Stomach (tissue), 4 donors: ENCODE data around the gene SH3BP2.

Experiments
- CTCF ChIP-seq, 7 experiments: fragments of 450-650 bp in 4 of 7; fragments of 200-600 bp in 3 of 7; sonication (generic) in 3 of 7; IDR thresholded peaks; one replicate each; pipeline ENCODE4 v1.5.1; 2016 to 2019; ENCODE audit warnings: antibody characterized with exemption in 7 of 7, control low read depth in 2 of 7, mild to moderate bottlenecking in 1 of 7
- EP300 ChIP-seq: sonication (generic); formaldehyde crosslinking; IDR thresholded peaks from one replicate; pipeline ENCODE4 v1.6.1; 2017; ENCODE audit warnings: antibody characterized with exemption
- POLR2A ChIP-seq, 4 donors: fragments of 450-650 bp; IDR thresholded peaks; one replicate each; pipeline ENCODE4 v1.6.1; 2016; ENCODE audit warnings: antibody characterized with exemption in 4 of 4, control low read depth in 2 of 4, mild to moderate bottlenecking in 1 of 4, moderate library complexity in 1 of 4
- POLR2AphosphoS5 ChIP-seq, 3 donors: sonication (generic); formaldehyde crosslinking; IDR thresholded peaks; one replicate each; pipeline ENCODE4 v1.6.1; 2016; ENCODE audit warnings: antibody characterized with exemption in 3 of 3

GRCh38 chr4:2870082-2870481 lies 77.2 kb downstream of the SH3BP2 start:
- no peak for TF ChIP-seq POLR2AphosphoS5 (IDR thresholded peaks at IDR 0.05)
- no peak for TF ChIP-seq POLR2A (IDR thresholded peaks at IDR 0.05)
- no peak for TF ChIP-seq CTCF (IDR thresholded peaks at IDR 0.05)
- no peak for TF ChIP-seq EP300
